GM23338 (cell line): ENCODE data around the gene LOXL1.

Experiments
- CREB1 ChIP-seq: fragments of 250-450 bp; sonication (Bioruptor Pico); IDR thresholded peaks from 2 replicates; pipeline ENCODE4 v1.5.0; 2020; ENCODE audit warnings: low read depth, mild to moderate bottlenecking, moderate library complexity
- CTCF ChIP-seq, 2 experiments: fragments of 200-600 bp in 1 of 2; sonication (generic) in 1 of 2; conservative IDR thresholded peaks; 2 replicates each; pipeline versions ENCODE4 v1.5.1 to v1.6.1; 2016 to 2017; ENCODE audit warnings: antibody characterized with exemption in 2 of 2, low read depth in 2 of 2, mild to moderate bottlenecking in 2 of 2, moderate library complexity in 1 of 2
- EZH2 ChIP-seq: fragments of 200-600 bp; sonication (generic); IDR thresholded peaks from one replicate; pipeline ENCODE4 v1.8.0; 2017; ENCODE audit warnings: antibody characterized with exemption, mild to moderate bottlenecking, low read depth; ENCODE audit not compliant: unreplicated experiment
- TF ChIP-seq, protein P1 (sequence below): IDR thresholded peaks from one replicate; pipeline ENCODE4 v1.6.1; 2018; ENCODE audit warnings: antibody characterized with exemption; ENCODE audit not compliant: unreplicated experiment

DNA sequence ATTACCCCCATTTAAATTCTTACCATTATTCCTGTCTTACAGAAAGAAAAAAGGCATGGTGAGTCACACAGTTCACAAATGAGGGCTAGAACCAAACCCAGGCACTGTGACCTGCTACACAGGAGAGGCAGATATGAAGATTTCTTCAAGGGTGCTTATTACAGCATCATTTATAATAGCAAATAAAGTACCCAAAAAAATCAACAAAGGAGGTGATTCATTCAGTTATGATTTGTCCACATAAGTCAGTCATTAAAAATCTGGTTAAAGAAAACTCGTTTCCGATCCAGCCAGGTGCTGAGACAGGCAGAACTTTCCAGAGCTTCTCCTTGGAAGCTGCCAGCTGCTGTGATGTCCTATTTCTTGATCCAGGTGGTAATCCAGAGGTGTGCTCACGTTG, 7.5 kb upstream of the LOXL1 start:
- no peak for TF ChIP-seq EZH2
- TF ChIP-seq, protein P1, sequence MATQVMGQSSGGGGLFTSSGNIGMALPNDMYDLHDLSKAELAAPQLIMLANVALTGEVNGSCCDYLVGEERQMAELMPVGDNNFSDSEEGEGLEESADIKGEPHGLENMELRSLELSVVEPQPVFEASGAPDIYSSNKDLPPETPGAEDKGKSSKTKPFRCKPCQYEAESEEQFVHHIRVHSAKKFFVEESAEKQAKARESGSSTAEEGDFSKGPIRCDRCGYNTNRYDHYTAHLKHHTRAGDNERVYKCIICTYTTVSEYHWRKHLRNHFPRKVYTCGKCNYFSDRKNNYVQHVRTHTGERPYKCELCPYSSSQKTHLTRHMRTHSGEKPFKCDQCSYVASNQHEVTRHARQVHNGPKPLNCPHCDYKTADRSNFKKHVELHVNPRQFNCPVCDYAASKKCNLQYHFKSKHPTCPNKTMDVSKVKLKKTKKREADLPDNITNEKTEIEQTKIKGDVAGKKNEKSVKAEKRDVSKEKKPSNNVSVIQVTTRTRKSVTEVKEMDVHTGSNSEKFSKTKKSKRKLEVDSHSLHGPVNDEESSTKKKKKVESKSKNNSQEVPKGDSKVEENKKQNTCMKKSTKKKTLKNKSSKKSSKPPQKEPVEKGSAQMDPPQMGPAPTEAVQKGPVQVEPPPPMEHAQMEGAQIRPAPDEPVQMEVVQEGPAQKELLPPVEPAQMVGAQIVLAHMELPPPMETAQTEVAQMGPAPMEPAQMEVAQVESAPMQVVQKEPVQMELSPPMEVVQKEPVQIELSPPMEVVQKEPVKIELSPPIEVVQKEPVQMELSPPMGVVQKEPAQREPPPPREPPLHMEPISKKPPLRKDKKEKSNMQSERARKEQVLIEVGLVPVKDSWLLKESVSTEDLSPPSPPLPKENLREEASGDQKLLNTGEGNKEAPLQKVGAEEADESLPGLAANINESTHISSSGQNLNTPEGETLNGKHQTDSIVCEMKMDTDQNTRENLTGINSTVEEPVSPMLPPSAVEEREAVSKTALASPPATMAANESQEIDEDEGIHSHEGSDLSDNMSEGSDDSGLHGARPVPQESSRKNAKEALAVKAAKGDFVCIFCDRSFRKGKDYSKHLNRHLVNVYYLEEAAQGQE: no peak
- no peak for TF ChIP-seq CTCF (conservative IDR thresholded peaks at IDR 0.05; ENCODE audit: low read depth in 2 of 2)
- no peak for TF ChIP-seq CREB1 (CRISPR knock-in tag)
